Panc1 (cell line): ENCODE results near the gene TEX53. TPM values are rescaled to one million over a fixed set of nuclear protein-coding genes. Genes with fewer than 3 reads are reported as not detected.

Experiments used
- ATAC-seq: fragments of 200-7000 bp; cut with Tn5 transposase; 2 replicates; pipeline ENCODE4 v1.9.1; 2020; ENCODE audit warnings: mild to moderate bottlenecking, moderate library complexity
- BruUV-seq: library from RNA; stranded (reverse); fragments of 400-500 nt; replicated peaks from 2 replicates; lab custom pipeline; 2021; lab: Mats Ljungman, UMichigan
- CTCF ChIA-PET: fragments of 300-600 bp; sonication (Branson Sonifier 250); formaldehyde crosslinking; loops from one replicate; lab custom pipeline; 2022; ENCODE audit warnings: antibody characterized with exemption; lab: Charles Lee
- POLR2A ChIA-PET: fragments of 300-600 bp; sonication (Branson Sonifier 250); formaldehyde crosslinking; loops from one replicate; lab custom pipeline; 2022; ENCODE audit warnings: antibody characterized with exemption; lab: Charles Lee
- DNase-seq: peaks from one replicate; pipeline ENCODE4 v3.0.0-alpha.2; 2010; ENCODE audit warnings: low read depth, low spot score
- H3K27ac ChIP-seq: 2 replicates; pipeline ENCODE4 v1.5.1; 2011; ENCODE audit warnings: mild to moderate bottlenecking, low read length, inconsistent platforms
- H3K27me3 ChIP-seq: fragments of 200-500 bp; sonication (Bioruptor generic); 2 replicates; pipeline ENCODE4 v1.6.0; 2014; ENCODE audit warnings: low read length, inconsistent platforms; ENCODE audit not compliant: control insufficient read depth, insufficient read depth
- H3K36me3 ChIP-seq: fragments of 200-500 bp; sonication (Bioruptor generic); 2 replicates; pipeline ENCODE4 v1.5.1; 2014; ENCODE audit warnings: inconsistent platforms, mild to moderate bottlenecking, low read length, moderate library complexity; ENCODE audit not compliant: control insufficient read depth, insufficient read depth
- H3K4me1 ChIP-seq: 2 replicates; pipeline ENCODE4 v1.5.1; 2011; ENCODE audit warnings: inconsistent platforms, mild to moderate bottlenecking, low read length, moderate library complexity; ENCODE audit not compliant: control insufficient read depth, insufficient read depth
- H3K4me3 ChIP-seq, 2 experiments: 2 replicates each; pipeline ENCODE4 v1.5.1; 2011 to 2012; ENCODE audit warnings: low read depth in 2 of 2, low read length in 2 of 2, mild to moderate bottlenecking in 2 of 2, inconsistent platforms in 1 of 2, moderate library complexity in 1 of 2
- H3K9me3 ChIP-seq: fragments of 200-500 bp; sonication (Bioruptor generic); 2 replicates; pipeline ENCODE4 v1.5.1; 2014; ENCODE audit warnings: low read depth, mild to moderate bottlenecking, inconsistent platforms, low read length, moderate library complexity; ENCODE audit not compliant: control insufficient read depth, insufficient read depth
- POLR2AphosphoS5 ChIP-seq: IDR thresholded peaks from 2 replicates; pipeline ENCODE4 v1.6.1; 2012; ENCODE audit warnings: mild to moderate bottlenecking, low read depth, low read length, moderate library complexity
- SIN3A ChIP-seq: IDR thresholded peaks from 2 replicates; pipeline ENCODE4 v1.6.1; 2012; ENCODE audit warnings: low read depth, mild to moderate bottlenecking, low read length, moderate library complexity, borderline replicate concordance; ENCODE audit not compliant: insufficient read depth
- TCF7L2 ChIP-seq: IDR thresholded peaks from 2 replicates; pipeline ENCODE4 v1.6.1; 2011; ENCODE audit warnings: mild to moderate bottlenecking, low read depth, low read length, inconsistent platforms
- in situ Hi-C: cut with HindIII; loops from 2 replicates; pipeline ENCODE4 v1.10.0; 2016; ENCODE audit warnings: low sequenced_read_pairs, low pct_unique_long_range_greater_than_20kb
- intact Hi-C: fragments of 100-400 bp; cut with micrococcal nuclease; formaldehyde crosslinking; loops from one replicate; pipeline ENCODE4 v1.10.0; 2022; ENCODE audit not compliant: unreplicated experiment
- total RNA-seq: library from RNA; stranded (reverse); gene quantifications from one replicate; pipeline ENCODE4 v1.2.1, GENCODE V29; 2021; ENCODE audit not compliant: unreplicated experiment
- TF ChIP-seq, protein P1 (sequence below), 2 experiments: IDR thresholded peaks; 2 replicates each; pipeline ENCODE4 v1.6.1; 2011 to 2012; ENCODE audit warnings: low read depth in 2 of 2, control low read depth in 1 of 2, low read length in 1 of 2, mild to moderate bottlenecking in 1 of 2, moderate library complexity in 1 of 2; ENCODE audit not compliant: insufficient read depth in 1 of 2
- TF ChIP-seq, protein P2 (sequence below): fragments of 450-650 bp; IDR thresholded peaks from 2 replicates; pipeline ENCODE4 v1.5.1; 2017; ENCODE audit warnings: mild to moderate bottlenecking

Gene TEX53
- total RNA-seq, 1 experiment from 2014 or later = not detected

DNA sequence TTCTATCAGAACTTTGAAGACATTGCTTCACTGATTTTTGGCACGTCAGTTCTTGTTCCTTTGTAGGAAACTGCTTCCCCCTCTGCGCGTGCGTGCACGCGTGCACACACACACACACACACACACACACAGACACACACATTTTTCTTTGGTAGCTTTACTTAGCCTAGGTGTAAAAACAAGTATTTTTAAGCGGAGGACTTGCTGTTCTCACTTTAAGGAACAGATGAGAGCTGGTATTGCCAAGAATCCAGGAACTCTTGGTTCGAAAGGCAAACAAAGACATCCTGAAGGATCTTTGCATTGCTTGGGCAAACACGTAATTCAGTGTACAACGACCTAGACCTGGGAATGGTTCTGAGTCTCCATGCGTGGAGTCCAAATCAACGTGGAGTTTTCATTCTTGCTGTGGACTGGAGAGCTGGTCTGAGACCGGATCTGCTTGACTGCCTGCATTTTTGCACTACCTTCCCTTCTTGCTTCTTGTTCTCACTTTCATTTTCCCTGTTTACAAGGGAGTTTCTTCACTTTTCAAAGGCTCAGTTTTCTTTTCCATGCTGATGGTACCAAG is 38.3 kb downstream of the TEX53 start:
- H3K4me1 ChIP-seq = peaks cover 3% of the 10 kb centered on the region; the same call in 1 of the 2 replicates
- H3K27ac ChIP-seq = no peak overlapping the region
- H3K4me3 ChIP-seq = no peak overlapping the region
- ChIA-PET POLR2A (no interaction called here), CTCF (no interaction called here)
- in situ Hi-C loops = no loop called here
- no peak for DNase-seq
- no peaks in the 10 kb centered on the region for H3K27me3 ChIP-seq
- intact Hi-C loops = no loop called here
- TF ChIP-seq TCF7L2 = no peak
- no peak for TF ChIP-seq POLR2AphosphoS5
- TF ChIP-seq SIN3A = no peak
- TF ChIP-seq, protein P1, sequence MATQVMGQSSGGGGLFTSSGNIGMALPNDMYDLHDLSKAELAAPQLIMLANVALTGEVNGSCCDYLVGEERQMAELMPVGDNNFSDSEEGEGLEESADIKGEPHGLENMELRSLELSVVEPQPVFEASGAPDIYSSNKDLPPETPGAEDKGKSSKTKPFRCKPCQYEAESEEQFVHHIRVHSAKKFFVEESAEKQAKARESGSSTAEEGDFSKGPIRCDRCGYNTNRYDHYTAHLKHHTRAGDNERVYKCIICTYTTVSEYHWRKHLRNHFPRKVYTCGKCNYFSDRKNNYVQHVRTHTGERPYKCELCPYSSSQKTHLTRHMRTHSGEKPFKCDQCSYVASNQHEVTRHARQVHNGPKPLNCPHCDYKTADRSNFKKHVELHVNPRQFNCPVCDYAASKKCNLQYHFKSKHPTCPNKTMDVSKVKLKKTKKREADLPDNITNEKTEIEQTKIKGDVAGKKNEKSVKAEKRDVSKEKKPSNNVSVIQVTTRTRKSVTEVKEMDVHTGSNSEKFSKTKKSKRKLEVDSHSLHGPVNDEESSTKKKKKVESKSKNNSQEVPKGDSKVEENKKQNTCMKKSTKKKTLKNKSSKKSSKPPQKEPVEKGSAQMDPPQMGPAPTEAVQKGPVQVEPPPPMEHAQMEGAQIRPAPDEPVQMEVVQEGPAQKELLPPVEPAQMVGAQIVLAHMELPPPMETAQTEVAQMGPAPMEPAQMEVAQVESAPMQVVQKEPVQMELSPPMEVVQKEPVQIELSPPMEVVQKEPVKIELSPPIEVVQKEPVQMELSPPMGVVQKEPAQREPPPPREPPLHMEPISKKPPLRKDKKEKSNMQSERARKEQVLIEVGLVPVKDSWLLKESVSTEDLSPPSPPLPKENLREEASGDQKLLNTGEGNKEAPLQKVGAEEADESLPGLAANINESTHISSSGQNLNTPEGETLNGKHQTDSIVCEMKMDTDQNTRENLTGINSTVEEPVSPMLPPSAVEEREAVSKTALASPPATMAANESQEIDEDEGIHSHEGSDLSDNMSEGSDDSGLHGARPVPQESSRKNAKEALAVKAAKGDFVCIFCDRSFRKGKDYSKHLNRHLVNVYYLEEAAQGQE (IDR thresholded peaks at IDR 0.05; ENCODE audit: insufficient read depth in 1 of 2, low read depth in 2 of 2, low read length in 1 of 2) = no peak
- TF ChIP-seq, protein P2, sequence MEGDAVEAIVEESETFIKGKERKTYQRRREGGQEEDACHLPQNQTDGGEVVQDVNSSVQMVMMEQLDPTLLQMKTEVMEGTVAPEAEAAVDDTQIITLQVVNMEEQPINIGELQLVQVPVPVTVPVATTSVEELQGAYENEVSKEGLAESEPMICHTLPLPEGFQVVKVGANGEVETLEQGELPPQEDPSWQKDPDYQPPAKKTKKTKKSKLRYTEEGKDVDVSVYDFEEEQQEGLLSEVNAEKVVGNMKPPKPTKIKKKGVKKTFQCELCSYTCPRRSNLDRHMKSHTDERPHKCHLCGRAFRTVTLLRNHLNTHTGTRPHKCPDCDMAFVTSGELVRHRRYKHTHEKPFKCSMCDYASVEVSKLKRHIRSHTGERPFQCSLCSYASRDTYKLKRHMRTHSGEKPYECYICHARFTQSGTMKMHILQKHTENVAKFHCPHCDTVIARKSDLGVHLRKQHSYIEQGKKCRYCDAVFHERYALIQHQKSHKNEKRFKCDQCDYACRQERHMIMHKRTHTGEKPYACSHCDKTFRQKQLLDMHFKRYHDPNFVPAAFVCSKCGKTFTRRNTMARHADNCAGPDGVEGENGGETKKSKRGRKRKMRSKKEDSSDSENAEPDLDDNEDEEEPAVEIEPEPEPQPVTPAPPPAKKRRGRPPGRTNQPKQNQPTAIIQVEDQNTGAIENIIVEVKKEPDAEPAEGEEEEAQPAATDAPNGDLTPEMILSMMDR = no peak
- no peaks in the 10 kb centered on the region for H3K9me3 ChIP-seq
- H3K36me3 ChIP-seq = no peaks in the 10 kb centered on the region
- no peak for ATAC-seq
- BruUV-seq = TSS peak; percentile 69

DNA sequence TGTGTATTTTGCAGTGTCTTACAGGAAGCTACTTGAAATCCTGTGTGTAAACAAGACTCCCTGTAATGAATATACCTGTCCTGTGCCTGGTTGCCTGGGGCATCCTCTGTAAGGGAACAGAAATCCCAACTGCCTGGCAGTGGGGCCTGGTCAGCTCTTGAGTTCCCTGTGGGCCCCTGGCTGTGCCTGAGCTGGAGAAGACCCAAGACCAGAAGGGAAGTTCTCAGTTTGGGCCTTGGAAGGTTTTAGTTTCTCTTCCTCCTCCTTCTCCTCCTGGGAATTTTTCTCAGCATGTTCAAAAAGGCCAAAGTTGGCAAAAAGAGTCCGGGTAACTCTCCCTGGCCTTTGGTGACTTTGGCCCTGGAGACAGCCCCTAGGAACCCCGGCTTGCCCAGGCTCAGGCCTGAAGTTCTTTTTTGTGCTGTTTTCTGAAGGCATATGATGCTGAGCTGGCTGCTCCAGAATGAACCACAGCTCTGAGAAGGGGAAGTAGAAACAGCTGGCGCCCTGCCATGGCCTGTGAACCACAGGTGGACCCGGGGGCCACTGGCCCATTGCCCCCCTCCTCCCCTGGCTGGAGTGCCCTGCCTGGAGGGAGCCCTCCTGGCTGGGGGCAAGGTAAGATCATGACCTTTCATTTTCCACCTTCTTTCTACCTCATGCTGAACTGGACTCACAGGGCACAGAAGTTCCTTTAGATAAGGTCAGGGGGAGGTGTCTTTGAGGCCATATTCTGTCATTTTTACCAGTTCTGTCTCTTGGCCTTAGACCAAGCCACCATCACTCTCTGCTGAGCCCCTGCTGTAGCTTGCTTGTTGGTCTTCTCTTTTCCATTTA is 40.7 kb downstream of the TEX53 start:
- no peak for ATAC-seq
- H3K27ac ChIP-seq = no peak overlapping the region
- intact Hi-C loops (no loop called here), in situ Hi-C loops (no loop called here)
- H3K9me3 ChIP-seq = no peaks in the 10 kb centered on the region
- CTCF ChIA-PET = no interaction called here
- no peaks in the 10 kb centered on the region for H3K36me3 ChIP-seq
- H3K4me1 ChIP-seq = peaks cover 12% of the 10 kb centered on the region
- no peak for TF ChIP-seq SIN3A
- no peaks in the 10 kb centered on the region for H3K27me3 ChIP-seq
- POLR2A ChIA-PET = no interaction called here
- no TSS peak for BruUV-seq
- DNase-seq = no peak
- no peak overlapping the region for H3K4me3 ChIP-seq

DNA sequence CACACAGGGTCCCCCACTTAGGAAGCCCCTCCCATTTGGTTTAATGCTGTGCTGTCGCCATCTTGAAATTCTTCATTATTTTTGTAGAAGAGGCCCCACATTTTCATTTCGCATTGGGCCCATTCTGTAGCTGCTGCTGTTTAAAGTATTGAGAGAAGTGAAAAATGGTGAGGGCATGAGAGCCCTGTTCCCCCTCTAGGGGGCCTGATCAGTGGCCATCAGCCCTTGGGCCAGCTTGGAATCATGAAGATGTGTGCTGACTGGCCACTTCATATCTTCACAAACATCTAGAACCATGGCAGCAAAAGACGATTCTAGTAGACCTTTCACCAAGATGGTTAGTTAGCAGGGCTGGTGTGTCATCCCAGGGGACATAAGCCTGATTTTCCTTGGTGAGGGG is 43.2 kb downstream of the TEX53 start:
- H3K4me1 ChIP-seq = peaks cover 13% of the 10 kb centered on the region
- TF ChIP-seq, protein P2 = no peak
- no peak for TF ChIP-seq TCF7L2
- TF ChIP-seq SIN3A = no peak
- TF ChIP-seq POLR2AphosphoS5 = no peak
- TF ChIP-seq, protein P1 (IDR thresholded peaks at IDR 0.05; ENCODE audit: insufficient read depth in 1 of 2, low read depth in 2 of 2, low read length in 1 of 2) = no peak
- ChIA-PET CTCF (no interaction called here), POLR2A (no interaction called here)
- in situ Hi-C loops (no loop called here), intact Hi-C loops (no loop called here)
- no peak for ATAC-seq
- no peak overlapping the region for H3K27ac ChIP-seq
- no peak overlapping the region for H3K4me3 ChIP-seq
- no TSS peak for BruUV-seq
- no peaks in the 10 kb centered on the region for H3K36me3 ChIP-seq
- no peaks in the 10 kb centered on the region for H3K27me3 ChIP-seq
- H3K9me3 ChIP-seq = no peaks in the 10 kb centered on the region
- no peak for DNase-seq
